ENCODE data around the gene GCFC2.
"Not testable (repeated sequence)": the region's sequence is repeated elsewhere in the genome, so short reads cannot be mapped to it uniquely, and the experiment has no call there.

GCFC2 gene

DNA sequence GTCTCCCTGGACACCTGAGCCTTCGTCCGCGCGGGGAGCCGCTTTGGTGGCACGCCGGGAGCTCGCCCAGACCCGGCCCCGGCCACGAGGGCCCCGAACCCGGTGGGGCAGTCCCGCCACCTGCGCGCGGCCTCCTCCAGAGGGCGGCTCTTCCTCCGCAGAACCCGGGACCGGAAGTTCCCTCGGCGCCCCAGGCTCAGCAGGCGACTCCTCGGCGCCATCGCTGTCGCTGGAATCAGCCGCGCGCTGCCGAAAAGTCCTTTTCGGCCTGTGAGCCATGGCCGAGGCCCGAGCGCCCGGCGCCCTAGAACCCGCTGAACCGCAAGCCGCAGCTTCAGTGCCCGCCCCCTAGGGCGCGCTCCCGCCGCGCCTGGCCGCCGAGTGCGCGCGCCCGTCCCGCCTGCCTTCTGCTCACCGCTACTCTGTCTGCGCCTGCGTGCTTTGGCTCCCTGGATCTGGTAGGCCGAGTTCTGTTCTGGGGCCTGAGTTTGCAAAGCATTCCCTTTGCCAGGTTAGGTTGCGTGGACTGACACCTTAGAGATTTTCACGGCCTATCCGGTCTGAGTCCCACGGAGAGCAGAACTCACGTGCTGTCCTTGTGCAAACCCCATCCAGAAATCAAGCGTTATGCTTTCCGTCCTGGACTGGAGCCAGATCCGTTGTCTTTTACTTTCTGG is at the start of gene GCFC2:
GCFC2 (minus strand) TSS at position 339 of the 677 bp plus-strand sequence; CDS start at position 279, 60 bp downstream.
- peak; percentile 65 to 72 for DNase-seq (ENCODE audit: low read depth in 1 of 2, low spot score in 1 of 2)

DNA sequence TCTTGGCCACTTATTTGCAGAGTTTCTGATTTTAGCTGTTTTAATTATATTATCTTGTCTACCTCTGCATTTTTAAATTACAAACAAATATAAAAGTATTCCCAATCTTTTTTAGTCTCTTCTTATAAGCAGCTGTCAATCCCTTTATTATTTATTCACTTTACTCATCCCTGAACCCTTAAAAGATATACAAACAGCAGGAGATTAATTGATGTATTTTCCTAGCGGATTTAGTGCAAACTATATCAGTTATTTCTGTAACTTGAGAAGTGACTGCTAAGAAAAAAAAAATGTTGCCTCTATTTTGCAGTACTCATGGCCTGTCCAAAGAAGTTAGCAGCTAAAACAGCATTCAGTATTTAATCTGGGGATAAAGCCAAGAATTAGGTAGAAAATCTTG is 42.1 kb upstream of the GCFC2 start:
- DNase-seq (ENCODE audit: low read depth in 1 of 2, low spot score in 1 of 2), result no peak

DNA sequence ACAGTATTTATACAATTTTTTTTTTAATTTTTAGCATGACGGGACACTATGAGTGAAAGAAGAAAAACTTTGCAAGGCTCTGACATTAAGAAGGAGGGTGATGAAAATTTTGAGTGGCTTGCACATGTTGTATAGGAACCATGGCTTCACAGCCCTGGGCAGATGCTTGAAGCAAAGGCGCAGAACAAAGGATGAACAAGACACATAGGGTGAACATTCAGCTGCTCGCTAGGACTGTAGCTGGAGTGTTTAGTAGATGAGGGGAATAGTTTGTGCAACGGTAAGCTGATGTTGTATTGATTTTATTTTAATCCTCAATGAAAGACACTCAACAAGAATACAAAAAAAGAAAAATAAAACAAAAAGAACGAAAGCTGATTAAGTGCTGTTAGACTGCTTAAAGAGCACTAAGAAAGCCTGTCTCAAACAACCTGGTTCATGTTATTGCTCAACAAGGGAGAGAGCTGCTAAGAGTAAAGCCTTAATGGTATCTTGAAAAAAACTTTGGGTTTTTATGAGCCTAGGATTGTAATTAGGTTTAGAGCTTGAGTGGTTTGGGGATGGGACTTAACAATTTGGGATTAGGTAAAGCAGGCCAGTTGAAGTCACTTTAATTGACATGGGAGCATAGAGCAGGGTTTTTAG is 41.2 kb upstream of the GCFC2 start:
- no peak for DNase-seq (ENCODE audit: low read depth in 1 of 2, low spot score in 1 of 2)

DNA sequence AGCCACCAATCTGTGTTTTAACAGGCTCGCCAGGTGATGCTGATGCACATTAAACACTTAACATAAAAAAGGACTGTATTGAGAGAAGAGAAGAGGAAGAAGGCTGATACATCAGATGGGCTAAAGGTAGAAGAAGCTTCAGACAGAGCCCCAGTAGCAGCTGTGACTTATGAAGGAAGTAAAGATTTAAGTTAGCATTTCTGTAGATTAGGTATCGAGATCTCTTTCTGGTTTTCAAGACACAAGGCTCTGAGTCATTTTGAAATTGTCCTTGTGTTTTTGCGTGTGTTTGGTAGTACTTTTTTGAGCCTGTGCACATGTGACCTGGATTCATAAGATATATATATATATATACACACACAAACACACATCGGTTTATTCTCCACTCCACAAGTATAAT is 40.6 kb upstream of the GCFC2 start:
- DNase-seq (ENCODE audit: low read depth in 1 of 2, low spot score in 1 of 2), result no peak

DNA sequence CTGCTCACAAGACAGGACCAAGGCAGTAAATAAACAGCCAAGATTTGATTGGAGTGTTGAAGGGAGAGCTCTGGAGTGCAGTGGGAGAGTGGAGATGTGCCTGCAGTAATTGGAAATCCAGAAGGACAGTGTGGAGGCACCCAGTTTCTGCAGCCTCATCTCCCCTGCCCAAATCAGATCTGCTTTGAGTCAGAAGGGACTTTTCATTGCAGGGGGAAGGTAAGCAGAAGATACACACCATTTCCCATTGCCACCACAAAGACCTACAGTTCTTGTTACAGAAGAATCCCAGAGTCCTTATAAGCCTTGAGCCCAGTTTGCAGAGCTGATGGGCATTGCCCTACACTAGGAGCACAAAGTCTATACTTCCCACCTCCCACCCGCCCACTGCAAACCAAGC is 27.2 kb upstream of the GCFC2 start:
- DNase-seq (ENCODE audit: low read depth in 1 of 2, low spot score in 1 of 2), result no peak

DNA sequence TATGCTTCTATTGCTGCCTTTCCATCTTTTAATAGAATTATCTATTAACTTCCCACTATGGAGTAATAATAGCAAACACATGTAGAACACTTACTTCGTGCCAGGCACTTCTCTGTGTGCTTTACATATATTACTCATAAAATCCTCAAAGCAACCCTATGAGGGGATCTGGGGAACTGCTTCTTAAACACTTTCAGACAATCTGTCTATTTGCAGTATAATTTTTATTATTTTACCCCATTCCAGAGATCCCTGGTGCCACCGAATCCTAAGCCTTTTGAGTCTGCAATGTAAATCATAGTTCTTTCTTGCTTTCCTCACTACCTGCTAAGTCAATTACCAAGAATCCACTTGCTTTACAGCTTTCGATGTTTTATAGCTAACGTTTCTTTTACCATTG is 25.6 kb upstream of the GCFC2 start:
- DNase-seq (ENCODE audit: low read depth in 1 of 2, low spot score in 1 of 2), result no peak

DNA sequence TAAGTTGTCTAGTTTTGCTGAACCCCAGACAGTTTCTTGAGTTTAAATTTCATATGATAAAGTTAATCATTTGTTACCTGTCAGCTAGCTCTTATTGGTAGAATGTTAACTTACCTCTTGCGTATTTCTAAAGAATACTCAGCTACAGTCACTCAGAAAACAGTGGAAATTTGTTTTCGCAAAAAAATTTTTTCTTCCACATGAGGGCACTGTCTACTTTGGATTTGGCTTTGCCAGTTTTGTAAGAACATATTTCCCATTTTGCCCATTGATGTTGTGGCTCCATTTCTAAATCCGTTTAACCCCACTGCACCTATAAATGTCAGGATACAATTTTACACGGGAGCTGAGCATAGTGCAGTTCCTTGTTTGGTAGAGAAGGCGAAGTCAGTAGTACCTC is 19.1 kb upstream of the GCFC2 start:
- DNase-seq (ENCODE audit: low read depth in 1 of 2, low spot score in 1 of 2), result no peak

DNA sequence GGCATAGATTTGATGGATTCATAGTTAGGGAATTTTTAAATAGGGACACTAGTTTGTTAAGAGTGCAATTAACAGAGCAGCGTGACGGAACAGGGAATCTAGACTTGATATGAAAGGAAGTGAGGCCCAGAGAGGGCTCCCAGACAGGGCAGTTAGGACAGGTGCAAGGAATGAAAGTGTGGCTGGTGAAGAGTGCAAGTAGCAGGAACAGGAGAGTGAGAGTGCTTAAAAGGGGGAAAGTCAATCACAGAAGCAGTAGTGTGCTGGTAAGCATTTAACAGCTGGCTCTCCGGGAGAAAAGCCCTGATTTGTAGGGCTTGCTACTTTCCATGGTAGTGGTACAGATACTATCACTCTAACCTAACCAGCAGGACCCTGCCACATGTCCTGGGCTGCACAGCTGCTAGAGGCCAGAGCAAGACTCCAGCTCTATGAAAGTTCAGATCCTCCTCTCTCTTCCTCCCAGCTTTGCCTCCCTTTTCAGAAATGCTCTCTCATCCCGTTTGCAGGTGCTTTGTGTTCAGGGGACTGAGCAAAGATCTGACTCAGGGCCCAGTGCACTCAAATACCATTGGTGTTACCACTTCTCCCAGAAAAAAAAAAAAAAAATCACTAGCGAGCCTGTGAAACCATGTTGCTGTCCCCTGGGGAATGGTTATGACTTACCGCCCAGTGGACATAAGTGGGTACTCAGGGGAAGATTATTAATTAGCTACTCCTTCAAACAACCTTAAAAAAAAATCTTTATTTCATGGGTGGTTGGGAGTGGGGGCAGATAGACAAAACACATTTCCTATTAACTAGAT is 18.1 kb upstream of the GCFC2 start:
- DNase-seq (ENCODE audit: low read depth in 1 of 2, low spot score in 1 of 2), result no peak

DNA sequence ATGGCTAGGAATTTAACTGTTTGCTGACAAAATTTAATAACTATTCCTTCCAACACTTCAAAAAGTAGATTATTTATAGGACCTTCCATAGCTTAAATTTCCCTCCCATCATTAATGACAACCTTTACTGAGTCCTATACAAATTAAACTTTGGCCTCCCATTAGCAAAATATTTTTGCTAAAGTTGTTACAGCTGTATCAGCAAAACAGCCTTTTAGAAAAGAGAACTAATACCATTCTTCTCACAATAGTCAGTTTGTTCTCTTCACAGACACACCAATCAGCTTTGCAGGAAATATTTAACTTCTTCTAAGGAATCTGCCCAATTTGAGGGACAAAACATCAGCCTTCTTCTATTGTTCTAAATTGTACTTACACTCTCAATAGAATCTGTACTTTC is 12.0 kb upstream of the GCFC2 start:
- no peak for DNase-seq (ENCODE audit: low read depth in 1 of 2, low spot score in 1 of 2)

DNA sequence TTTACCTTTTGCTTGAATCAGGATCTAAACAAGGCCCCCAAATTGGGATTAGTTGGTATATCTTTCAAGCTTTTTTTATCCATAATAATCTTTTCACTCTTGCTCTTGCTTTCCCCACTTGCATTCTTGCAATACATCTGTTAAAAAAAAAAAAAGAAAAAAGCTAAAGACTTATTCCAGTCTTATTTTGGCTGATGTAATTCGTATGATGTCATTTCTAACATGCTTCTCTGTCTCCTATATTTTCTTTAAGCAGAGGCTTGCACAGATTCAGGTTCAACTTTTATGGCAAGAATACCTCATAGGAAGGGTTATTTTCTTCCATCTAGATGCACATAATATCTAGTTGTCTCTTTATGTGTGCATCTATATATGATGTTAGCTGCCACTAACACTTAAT is 9.8 kb upstream of the GCFC2 start:
- DNase-seq (ENCODE audit: low read depth in 1 of 2, low spot score in 1 of 2), result no peak

DNA sequence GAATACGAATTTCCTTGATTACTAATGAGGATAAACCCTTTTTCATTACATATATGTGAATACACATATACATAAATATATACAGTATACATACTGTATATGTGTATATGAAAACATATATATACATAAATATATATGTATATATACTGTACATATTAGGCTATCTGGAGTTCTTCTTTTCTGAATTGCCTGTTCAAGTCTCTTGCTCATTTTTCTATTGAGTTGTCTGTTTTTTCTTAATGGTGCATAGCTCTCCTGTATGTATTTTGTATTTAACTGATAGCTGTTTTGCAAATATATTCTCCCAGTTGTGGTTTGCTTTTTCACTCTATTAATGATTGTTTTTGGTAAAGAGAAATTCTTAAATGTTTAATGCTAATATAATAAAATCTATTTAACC is 8.9 kb upstream of the GCFC2 start:
- no peak for DNase-seq (ENCODE audit: low read depth in 1 of 2, low spot score in 1 of 2)

DNA sequence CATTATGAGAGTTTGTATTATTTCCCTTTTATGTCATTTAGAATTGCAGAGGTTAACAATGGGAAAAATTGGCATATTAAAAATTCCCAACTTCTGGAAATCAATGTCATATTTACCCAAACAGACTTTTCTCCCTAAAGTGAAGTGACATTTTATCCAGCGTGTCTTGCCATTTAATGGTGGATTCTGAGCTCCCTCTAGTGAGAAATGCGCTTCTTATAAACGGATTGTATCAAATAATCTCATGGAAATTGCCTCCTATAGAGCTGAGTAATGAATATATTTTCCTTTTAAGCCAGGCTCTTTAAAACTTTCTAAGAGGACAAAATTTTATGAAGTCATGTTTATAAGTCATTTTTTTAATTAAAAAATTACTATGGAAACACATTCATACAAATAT is 5.7 kb upstream of the GCFC2 start:
- DNase-seq (ENCODE audit: low read depth in 1 of 2, low spot score in 1 of 2), result no peak

DNA sequence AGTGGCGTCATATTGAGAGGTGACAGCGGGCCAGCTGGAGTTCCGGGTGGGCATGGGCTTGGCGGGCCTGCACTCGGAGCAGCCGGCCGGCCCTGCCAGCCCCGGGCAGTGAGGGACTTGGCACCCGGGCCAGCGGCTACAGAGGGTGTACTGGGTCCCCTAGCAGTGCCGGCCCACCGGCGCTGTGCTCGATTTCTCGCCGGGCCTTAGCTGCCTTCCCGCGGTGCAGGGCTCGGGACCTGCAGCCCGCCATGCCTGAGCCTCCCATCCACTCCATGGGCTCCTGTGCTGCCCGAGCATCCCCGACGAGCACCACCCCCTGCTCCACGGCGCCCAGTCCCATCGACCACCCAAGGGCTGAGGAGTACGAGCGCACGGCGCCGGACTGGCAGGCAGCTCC is 875 bp upstream of the GCFC2 start:
- DNase-seq (ENCODE audit: low read depth in 1 of 2, low spot score in 1 of 2), result not testable (repeated sequence)

DNA sequence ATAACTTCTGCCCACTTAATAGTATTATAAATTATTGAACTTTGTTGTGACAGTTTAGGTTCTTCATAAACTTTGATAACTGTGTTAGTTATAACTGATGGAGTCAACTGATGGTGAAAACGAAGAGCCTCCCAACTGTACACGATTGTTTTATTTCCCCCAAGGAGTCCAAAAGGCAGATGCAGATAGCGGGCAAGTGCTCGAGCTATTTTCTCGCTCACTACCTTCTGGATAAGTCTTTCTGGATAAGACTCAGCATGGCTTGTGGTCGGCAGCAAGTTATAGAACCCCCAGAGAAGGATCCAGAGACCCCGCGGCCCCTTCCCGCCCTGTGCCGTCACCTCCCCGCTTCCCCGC is 517 bp downstream of the GCFC2 start:
- no peak for DNase-seq (ENCODE audit: low read depth in 1 of 2, low spot score in 1 of 2)

DNA sequence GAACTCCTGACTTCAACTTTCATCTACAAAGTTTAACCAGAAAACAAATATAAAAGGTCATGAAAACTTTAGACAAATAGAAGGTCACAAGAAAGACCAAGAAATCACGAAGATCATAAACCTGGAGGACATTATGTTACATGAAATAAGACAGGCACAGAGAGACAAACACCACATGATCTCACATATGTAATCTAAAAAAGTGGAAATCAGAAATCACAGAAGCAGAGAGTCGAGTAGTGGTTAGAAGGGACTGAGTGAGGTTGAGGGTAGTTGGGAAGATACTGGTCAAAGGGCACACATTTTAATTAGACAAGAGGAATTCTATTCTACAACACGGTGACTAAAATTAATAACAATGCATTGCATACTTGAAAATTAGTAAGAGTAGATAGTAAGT is 1.4 kb downstream of the GCFC2 start:
- DNase-seq (ENCODE audit: low read depth in 1 of 2, low spot score in 1 of 2), result no peak

DNA sequence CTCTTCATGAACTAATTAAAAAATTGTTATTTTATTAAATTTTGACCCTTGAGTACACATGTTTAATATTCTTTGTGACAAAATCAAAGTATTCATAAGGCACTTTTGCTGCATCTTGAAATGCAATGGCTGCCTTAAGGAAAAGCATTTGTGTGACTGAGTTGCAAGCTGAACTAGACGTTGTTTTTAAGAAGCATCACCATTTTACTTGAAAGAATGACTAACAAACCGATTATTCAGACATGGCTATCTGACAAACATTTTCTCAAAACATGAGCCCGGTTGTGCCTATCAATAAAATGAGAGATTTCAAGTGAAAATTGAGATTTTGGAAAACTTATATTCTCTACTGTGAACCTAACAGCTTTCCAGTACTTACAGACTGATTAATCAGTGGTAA is 2.8 kb downstream of the GCFC2 start:
- DNase-seq (ENCODE audit: low read depth in 1 of 2, low spot score in 1 of 2), result no peak

DNA sequence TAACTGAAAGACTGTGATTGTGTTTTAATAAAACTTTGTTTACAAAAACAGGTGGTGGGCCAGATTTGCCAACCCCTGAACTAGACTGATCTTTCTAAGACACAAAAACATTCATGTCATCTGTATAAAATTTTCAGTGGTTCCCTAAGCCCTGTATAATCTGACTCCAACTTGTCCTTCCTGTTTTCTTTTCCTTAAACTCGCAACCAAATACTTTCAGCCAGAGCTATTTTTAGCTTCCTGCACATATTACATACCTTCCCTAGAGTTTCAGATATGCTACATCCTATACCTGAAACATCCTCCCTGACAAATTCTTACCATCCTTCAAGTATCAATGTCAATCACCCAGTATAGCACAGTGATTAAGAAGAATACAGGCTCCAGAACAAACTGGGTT is 4.8 kb downstream of the GCFC2 start:
- DNase-seq (ENCODE audit: low read depth in 1 of 2, low spot score in 1 of 2), result no peak

DNA sequence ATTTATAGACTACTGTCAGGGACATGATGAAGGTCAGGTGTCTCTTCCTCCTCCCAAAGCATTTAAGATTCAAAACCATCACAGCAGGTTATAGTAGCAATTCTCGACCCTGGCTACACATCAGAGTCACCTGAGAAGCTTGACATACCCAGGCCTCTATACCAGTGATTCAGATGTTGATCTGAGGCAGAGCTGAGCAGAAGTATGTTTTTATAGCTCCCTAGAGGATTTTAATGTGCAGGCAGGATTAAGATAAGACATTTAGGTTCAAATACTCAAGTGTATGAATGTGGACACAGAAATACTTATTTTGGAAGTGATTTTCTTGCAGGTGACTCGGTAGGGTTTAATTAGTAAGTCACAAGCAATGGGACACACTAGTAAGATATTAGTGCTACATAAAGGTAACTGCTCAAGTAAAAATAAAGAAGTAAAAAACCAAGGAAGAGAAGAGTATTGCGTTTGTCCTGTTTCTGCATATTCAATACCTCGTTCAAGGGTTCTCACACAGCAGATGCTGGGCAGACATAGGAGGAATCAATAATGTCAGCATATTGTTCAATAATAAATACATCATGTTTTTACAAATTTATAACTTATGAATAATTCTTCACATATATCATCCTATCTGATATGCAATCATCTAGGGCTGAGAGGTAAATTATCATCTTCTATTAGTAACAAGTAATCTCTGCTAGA is 7.0 kb downstream of the GCFC2 start:
- no peak for DNase-seq (ENCODE audit: low read depth in 1 of 2, low spot score in 1 of 2)

DNA sequence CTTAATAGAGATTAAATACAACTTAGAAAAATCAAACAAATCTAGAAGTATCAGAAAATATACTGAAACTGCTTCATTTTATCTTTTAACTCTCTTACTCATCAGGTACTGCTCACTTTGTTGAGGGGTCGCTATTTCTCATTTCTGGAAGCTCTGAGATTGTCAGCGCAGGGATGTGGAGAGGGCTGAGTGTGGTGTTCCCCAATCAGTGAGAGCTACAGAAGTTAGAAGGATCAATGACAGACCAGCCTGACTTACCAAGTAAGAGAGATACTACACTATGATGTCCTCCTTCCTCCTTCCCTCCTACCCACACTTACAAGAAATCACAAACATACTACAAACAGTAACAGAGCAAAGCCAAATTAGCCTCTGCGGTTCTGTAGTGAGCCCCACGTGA is 8.1 kb downstream of the GCFC2 start:
- no peak for DNase-seq (ENCODE audit: low read depth in 1 of 2, low spot score in 1 of 2)

DNA sequence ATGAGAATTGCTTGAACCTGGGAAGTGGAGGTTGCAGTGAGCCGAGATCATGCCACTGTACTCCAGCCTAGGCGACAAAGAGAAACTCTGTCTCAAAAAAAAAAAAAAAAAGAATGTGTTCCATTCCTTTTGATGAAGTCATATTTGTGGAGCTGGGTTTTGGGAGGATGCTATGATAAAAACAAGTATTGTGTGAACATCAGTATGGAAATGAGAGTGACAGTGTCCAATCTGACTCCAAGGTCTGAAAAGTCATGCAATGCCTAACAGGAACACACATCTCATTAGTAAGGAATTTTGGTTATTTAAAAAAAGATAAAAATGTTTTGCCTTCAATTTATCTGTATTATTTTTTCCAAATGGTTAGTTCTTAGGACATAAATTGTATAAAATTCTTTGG is 11.8 kb downstream of the GCFC2 start:
- DNase-seq (ENCODE audit: low read depth in 1 of 2, low spot score in 1 of 2), result no peak

DNA sequence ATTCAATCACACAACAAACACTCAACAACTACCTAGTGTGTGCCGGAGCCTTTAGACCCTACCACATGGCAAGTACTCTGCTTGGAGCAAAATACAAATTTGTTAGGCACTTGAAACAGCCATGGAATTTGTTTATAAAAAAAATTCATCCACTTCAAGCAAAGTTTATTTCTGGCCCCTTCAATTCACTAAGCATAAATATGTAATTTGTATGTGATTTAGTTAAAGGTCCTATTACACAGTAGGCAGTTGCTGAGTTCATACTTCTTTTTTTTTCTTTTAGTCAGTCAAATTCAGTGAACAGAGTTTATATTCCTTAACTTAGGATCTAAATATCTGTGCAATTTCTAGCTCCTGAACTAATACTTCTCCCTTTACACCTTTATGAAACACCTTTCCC is 22.5 kb downstream of the GCFC2 start:
- no peak for DNase-seq (ENCODE audit: low read depth in 1 of 2, low spot score in 1 of 2)

DNA sequence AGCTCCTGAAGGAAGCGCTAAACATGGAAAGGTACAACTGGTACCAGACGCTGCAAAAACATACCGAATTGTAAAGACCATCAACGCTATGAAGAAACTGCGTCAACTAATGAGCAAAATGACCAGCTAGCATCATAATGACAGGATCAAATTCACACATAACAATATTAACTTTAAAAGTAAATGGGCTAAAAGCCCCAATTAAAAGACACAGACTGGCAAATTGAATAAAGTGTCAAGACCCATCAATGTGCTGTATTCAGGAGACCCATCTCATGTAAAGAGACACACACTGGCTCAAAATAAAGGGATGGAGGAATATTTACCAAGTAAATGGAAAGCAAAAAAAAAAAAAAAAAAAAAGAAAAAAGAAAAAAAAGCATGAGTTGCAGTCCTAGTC is 27.3 kb downstream of the GCFC2 start:
- not testable (repeated sequence) for DNase-seq (ENCODE audit: low read depth in 1 of 2, low spot score in 1 of 2)

Data from stimulated activated CD4-positive, alpha-beta T cell treated with anti-CD3 and anti-CD28 coated beads, Interleukin-15, amount 100 ng/mL, for 1 hour (primary cell).